Activated CD4-positive, alpha-beta T cell treated with anti-CD3 and anti-CD28 coated beads for 1 hour (primary cell): ENCODE measurements around the gene FBXO11.
"Not testable (repeated sequence)": the region's sequence is repeated elsewhere in the genome, so short reads cannot be mapped to it uniquely, and the experiment has no call there.

Experiments
- DNase-seq: peaks from one replicate; pipeline ENCODE4 v3.0.0-alpha.2; 2020

Gene FBXO11

GRCh38 chr2:47897883-47898731 lies 8.2 kb downstream of the FBXO11 start:
- DNase-seq: no peak

- not testable (repeated sequence) for DNase-seq
Measured at GRCh38 chr2:47897191-47897882, 9.0 kb downstream of the FBXO11 start.

- DNase-seq: no peak
Measured at GRCh38 chr2:47896450-47896968, 9.8 kb downstream of the FBXO11 start.

- DNase-seq: no peak
Measured at GRCh38 chr2:47893771-47894170, 12.5 kb downstream of the FBXO11 start.

GRCh38 chr2:47892338-47892730 lies 14.0 kb downstream of the FBXO11 start:
- no peak for DNase-seq

GRCh38 chr2:47891369-47892337 lies 14.6 kb downstream of the FBXO11 start:
- DNase-seq: no peak

- no peak for DNase-seq
Measured at GRCh38 chr2:47890711-47891368, 15.5 kb downstream of the FBXO11 start.

GRCh38 chr2:47888581-47889280 lies 17.6 kb downstream of the FBXO11 start:
- no peak for DNase-seq

- DNase-seq: no peak
Measured at GRCh38 chr2:47876912-47877311, 29.4 kb downstream of the FBXO11 start.

- no peak for DNase-seq
Measured at GRCh38 chr2:47872941-47873340, 33.4 kb downstream of the FBXO11 start.

GRCh38 chr2:47870641-47871540 lies 35.4 kb downstream of the FBXO11 start:
- DNase-seq: no peak

GRCh38 chr2:47869859-47870595 lies 36.3 kb downstream of the FBXO11 start:
- no peak for DNase-seq

- DNase-seq: no peak
Measured at GRCh38 chr2:47868611-47869352, 37.5 kb downstream of the FBXO11 start.

- no peak for DNase-seq
Measured at GRCh38 chr2:47867205-47867604, 39.1 kb downstream of the FBXO11 start.

- no peak for DNase-seq
Measured at GRCh38 chr2:47864566-47864965, 41.7 kb downstream of the FBXO11 start.

- DNase-seq: no peak
Measured at GRCh38 chr2:47862949-47863348, 43.3 kb downstream of the FBXO11 start.

- not testable (repeated sequence) for DNase-seq
Measured at GRCh38 chr2:47853067-47853777, 53.1 kb downstream of the FBXO11 start.

- DNase-seq: no peak
Measured at GRCh38 chr2:47850198-47850597, 56.1 kb downstream of the FBXO11 start.
